ENCODE data around the gene NAGPA. TPM values are rescaled to one million over a fixed set of nuclear protein-coding genes. Genes with fewer than 3 reads are reported as not detected.

The NAGPA gene
- total RNA-seq, 4 donors from 2014 or later: 14.9 to 29.7 (median 21.9) TPM

DNA sequence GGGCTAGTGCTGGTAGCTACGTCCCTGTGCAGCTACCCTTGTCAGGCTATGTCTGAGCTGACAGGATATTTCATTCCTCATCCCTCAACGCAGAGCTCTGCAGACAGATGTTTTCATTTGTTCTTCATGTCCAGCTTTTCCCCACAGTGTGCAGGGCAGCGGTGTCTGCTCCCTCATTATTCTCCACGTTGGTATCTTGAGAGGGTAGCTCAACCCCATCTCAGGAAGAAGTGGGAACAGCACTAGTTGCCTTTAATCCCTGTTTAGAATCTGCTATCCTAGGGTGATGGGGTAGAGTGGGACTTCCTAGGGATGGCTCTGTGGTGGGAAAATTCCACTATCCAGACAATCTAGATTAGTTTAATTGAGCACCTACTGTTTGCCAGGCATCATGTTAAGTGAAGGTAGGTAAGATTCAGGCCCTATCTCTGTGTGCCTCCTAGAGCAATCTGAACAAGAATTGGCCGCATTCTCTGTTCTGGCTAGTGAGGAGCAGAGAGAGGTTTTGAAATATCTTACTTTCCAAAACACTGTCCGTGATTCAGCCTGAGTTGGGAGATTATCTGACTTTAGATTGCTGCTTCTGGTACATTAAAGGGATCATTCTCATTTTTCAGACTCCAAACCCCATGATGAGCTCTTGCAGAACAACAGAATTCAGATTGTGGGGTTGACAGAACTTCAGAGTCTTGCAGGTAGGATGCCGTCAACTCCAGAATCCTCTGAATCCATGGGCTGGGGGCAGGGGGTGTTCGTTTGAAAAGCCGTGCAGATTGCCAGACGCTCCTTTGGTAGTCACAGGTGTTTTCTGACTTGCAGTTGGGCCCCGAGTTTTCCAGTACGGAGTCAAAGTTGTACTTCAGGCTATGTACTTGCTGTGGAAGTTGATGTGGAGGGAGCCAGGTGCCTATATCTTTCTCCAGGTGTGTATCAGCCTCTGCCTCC is 38.9 kb upstream of the NAGPA start:
- DNase-seq (ENCODE audit: low spot score) (no peak), ATAC-seq (ENCODE audit: low FRiP score) (no peak)
- TF ChIP-seq, protein P1, sequence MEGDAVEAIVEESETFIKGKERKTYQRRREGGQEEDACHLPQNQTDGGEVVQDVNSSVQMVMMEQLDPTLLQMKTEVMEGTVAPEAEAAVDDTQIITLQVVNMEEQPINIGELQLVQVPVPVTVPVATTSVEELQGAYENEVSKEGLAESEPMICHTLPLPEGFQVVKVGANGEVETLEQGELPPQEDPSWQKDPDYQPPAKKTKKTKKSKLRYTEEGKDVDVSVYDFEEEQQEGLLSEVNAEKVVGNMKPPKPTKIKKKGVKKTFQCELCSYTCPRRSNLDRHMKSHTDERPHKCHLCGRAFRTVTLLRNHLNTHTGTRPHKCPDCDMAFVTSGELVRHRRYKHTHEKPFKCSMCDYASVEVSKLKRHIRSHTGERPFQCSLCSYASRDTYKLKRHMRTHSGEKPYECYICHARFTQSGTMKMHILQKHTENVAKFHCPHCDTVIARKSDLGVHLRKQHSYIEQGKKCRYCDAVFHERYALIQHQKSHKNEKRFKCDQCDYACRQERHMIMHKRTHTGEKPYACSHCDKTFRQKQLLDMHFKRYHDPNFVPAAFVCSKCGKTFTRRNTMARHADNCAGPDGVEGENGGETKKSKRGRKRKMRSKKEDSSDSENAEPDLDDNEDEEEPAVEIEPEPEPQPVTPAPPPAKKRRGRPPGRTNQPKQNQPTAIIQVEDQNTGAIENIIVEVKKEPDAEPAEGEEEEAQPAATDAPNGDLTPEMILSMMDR (IDR thresholded peaks at IDR 0.05): no peak

DNA sequence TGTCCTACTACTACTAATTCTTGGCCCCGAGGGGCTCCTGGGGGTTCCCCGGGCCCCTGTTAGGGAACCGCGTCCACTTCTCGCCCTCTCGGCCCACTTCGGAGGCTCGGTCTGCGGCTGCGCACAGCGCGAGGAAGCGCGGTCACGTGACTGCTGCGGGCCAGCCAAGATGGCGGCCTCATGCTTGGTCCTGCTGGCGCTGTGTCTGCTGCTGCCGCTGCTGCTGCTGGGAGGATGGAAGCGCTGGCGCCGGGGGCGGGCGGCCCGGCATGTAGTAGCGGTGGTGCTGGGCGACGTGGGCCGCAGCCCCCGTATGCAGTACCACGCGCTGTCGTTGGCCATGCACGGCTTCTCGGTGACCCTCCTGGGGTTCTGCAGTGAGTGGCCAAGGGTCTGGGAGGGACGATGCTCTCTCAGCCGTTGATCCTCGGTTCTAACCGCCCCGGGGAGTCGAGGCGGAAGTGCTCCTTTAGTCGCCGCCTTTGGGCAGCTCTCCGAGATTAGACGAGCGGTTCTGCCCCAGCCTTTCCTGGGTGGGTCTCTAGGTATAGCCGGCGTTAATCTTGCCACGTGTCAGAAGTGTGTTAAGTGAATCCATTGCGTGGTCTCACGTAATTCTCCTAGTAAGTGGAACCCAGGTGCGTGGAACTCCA is 38.1 kb upstream of the NAGPA start, which contains the start of gene ALG1:
ALG1 (plus strand) TSS at position 163 of the 653 bp plus-strand sequence; CDS start at position 170, 7 bp downstream.
- DNase-seq (ENCODE audit: low spot score): peak; percentile 87
- ATAC-seq (ENCODE audit: low FRiP score): peak; percentile 93
- TF ChIP-seq, protein P1 (IDR thresholded peaks at IDR 0.05): no peak

DNA sequence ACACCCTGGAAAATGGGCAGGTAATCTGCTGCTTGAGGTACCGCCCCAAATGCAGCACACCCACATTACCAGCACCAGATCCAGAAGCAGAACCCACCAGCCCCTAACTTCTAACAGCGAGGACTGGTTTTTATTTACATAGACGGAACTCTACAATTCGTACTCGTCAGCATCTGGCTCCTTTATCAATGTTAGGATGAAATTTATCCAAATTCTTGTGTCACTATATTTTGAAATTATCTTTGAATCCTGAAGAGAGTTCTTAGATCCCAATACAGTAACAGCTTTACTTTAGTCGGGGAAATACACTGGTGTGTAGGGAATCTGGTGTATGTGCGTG is 37.6 kb upstream of the NAGPA start:
- ATAC-seq (ENCODE audit: low FRiP score): no peak
- TF ChIP-seq, protein P1 (IDR thresholded peaks at IDR 0.05): no peak
- DNase-seq (ENCODE audit: low spot score): no peak

DNA sequence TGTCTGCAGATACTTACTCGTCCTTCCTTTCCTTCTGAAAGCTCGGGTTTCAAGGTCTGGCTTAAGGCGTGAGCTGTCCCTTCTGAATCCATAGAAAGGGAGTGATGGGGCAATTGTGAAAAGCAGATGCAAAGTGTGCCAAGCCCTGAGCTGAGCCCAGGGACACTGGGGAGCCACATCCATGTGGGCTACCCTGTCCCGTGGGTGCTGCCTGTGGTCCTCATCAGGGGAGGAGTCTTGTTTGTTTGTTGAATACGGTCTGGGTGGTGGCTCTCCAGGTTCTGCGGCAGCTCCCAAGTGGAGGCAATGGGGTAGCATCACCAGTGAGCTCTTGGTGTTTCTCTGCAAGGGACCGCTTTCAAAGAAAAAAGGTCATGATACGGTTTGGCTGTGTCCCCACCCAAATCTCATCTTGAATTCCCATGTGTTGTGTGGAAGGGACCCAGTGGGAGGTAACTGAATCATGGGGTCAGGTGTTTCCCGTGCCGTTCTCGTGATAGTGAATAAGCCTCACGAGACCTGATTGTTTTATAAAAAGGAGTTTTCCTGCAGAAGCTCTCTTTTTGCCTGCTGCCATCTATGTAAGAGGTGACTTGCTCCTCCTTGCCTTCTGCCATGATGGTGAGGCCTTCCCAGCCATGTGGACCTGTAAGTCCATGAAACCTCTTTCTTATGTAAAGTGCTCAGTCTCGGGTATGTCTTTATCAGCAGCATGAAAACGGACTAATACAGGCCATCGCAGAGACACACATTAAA is 36.9 kb upstream of the NAGPA start:
- DNase-seq (ENCODE audit: low spot score) (no peak), ATAC-seq (ENCODE audit: low FRiP score) (no peak)
- TF ChIP-seq, protein P1 (IDR thresholded peaks at IDR 0.05): no peak

DNA sequence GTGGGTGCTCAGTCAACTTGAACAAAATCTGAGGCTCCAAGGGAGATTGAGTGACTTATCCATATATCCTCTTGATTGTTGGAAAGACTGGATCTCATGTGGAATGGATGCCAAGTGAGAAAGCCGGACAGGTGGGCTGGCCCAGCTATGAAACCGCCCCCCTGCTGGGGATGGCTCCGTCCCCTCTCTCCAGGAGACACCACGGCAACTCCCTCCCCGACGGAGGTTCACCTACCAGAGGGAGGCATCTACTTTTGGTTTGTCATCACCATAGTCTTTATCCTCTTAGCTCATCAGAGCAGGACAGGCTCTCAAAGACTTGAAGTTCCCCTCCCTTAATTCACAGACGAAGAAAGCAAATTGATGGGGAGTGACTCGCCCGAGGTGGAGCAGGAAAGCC is 36.1 kb upstream of the NAGPA start:
- ATAC-seq (ENCODE audit: low FRiP score) (no peak), DNase-seq (ENCODE audit: low spot score) (no peak)
- TF ChIP-seq, protein P1 (IDR thresholded peaks at IDR 0.05): no peak

DNA sequence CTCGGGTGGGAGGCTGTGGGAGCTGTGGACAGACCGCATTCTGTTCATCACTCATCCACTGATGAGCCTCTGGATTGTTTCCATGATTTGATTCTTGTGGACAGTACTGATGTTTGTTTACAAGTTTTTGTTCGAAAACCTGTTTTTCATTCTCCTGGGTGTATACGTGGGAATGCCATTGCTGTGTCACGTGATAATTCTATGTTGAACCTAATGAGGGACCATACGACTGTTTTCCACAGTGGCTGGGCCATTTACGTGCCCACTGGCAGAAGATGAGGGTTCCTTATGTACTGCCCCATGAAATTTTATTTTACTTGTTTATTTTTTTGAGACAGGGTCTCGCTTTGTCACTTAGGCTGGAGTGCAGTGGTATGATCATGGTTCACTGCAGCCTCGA is 35.3 kb upstream of the NAGPA start:
- ATAC-seq (ENCODE audit: low FRiP score) (no peak), DNase-seq (ENCODE audit: low spot score) (no peak)
- TF ChIP-seq, protein P1 (IDR thresholded peaks at IDR 0.05): no peak
